Stomach (tissue), 9 donors: ENCODE measurements around the gene SLC5A12. TPM values are rescaled to one million over a fixed set of nuclear protein-coding genes. Genes with fewer than 3 reads are reported as not detected.

Experiments used
- DNase-seq, 2 donors: peaks; one replicate each; pipeline versions ENCODE4 v3.0.0 to v3.0.0-alpha.2; 2013 to 2019
- H3K27ac ChIP-seq, 5 donors: fragments of 200-600 bp in 4 of 5; sonication (generic) in 4 of 5; one replicate each; pipeline ENCODE4 v1.5.1; 2013 to 2019; ENCODE audit warnings: mild to moderate bottlenecking in 1 of 5, moderate library complexity in 1 of 5
- H3K27me3 ChIP-seq, 3 donors: fragments of 200-600 bp; sonication (generic); one replicate each; pipeline ENCODE4 v1.5.1; 2017 to 2019; ENCODE audit warnings: mixed run types in 1 of 3
- H3K36me3 ChIP-seq, 4 donors: fragments of 200-600 bp; sonication (generic); 1 replicate in 3 of 4; 2 replicates in 1 of 4; pipeline ENCODE4 v1.5.1; 2016 to 2019
- H3K4me1 ChIP-seq, 4 donors: fragments of 200-600 bp; sonication (generic); one replicate each; pipeline ENCODE4 v1.5.1; 2016 to 2019
- H3K4me3 ChIP-seq, 4 donors: fragments of 200-600 bp; sonication (generic) in 3 of 4; one replicate each; pipeline ENCODE4 v1.5.1; 2016 to 2019; ENCODE audit warnings: mild to moderate bottlenecking in 1 of 4
- H3K9me3 ChIP-seq, 4 donors: fragments of 200-600 bp; sonication (generic); one replicate each; pipeline ENCODE4 v1.5.1; 2016 to 2019
- EP300 ChIP-seq: sonication (generic); formaldehyde crosslinking; IDR thresholded peaks from one replicate; pipeline ENCODE4 v1.6.1; 2017; ENCODE audit warnings: antibody characterized with exemption
- POLR2A ChIP-seq, 4 donors: fragments of 450-650 bp; IDR thresholded peaks; one replicate each; pipeline ENCODE4 v1.6.1; 2016; ENCODE audit warnings: antibody characterized with exemption in 4 of 4, control low read depth in 2 of 4, mild to moderate bottlenecking in 1 of 4, moderate library complexity in 1 of 4
- POLR2AphosphoS5 ChIP-seq, 3 donors: sonication (generic); formaldehyde crosslinking; IDR thresholded peaks; one replicate each; pipeline ENCODE4 v1.6.1; 2016; ENCODE audit warnings: antibody characterized with exemption in 3 of 3
- WGBS, 5 donors: extraction: QIAGEN DNeasy Blood & Tissue Kit in 3 of 5; methylation state at CpG; one replicate each; pipeline versions ENCODE4 v1.1.5 to v1.1.7; 2013 to 2018; 5-methylcytosine and 5-hydroxymethylcytosine counted together
- intact Hi-C: fragments of 100-400 bp; cut with DNase I; formaldehyde crosslinking; loops from one replicate; pipeline ENCODE4 v1.15.1; 2023; ENCODE audit warnings: low total_unique reads
- polyA plus RNA-seq, 3 donors: library from polyadenylated mRNA; stranded (reverse); fragments of 200-250 nt; gene quantifications; one replicate each; pipeline ENCODE4 v1.2.3, GENCODE V29; 2013
- total RNA-seq, 5 donors: library from RNA; depleted of rRNA; stranded (reverse); fragments of >200 nt; gene quantifications; one replicate each; pipeline versions ENCODE4 v1.1.0 to v1.2.3, GENCODE V29; 2014 to 2016
- TF ChIP-seq, protein P1 (sequence below), 7 experiments: fragments of 450-650 bp in 4 of 7; fragments of 200-600 bp in 3 of 7; sonication (generic) in 3 of 7; IDR thresholded peaks; one replicate each; pipeline ENCODE4 v1.5.1; 2016 to 2019; ENCODE audit warnings: antibody characterized with exemption in 7 of 7, control low read depth in 2 of 7, mild to moderate bottlenecking in 1 of 7
- donor health status: healthy with polysubstance abuse.
- donor health status: Bipolar disorder and iron deficiency.
- donor health status: healthy.

SLC5A12 gene
- total and polyA plus RNA-seq, 8 donors = 2.2 TPM; not detected in 7

DNA sequence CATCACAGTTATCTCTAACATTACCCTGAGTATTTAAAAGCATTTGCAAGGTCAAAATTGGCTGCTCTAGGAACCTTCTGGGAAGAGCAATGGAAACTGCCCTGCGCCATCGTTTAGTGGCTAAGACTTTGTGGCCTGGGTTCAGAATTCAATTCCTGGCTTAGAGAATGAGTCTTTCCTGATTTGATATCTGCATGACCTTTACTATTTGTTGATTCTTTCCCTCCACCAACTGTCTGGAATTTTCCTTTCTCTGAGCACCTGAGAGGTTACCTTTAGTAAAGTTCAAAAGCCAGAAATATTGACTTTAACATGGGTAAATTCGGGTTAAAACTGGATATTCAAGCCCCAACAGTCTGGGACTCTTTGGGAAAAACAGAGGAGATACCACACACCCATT, 43.0 kb upstream of the SLC5A12 start:
- no peak for TF ChIP-seq EP300
- no peak for TF ChIP-seq POLR2A (IDR thresholded peaks at IDR 0.05)

DNA sequence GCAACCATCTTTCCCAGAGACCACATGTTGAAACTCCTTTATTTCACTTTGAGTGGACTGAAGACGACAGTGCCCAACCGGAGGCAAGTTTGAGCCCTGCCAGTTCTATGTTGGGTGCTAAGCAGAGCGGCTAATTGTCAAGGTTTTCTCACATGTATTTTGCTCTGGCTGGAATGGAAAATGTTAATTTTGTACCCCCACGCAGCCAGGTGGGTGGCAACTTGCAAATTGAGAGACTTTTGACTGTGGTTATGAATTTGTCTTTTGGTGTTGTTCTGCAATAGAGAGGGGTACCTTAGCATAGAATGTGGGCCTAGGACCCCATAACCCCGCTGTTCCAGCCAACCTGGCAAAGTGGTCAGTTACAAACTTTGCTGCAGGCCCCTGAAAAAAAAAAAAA, 42.5 kb upstream of the SLC5A12 start:
- 85 to 87% (median 86%) methylated on average over 5 of the region's 5 CpGs for WGBS, 5 donors
- Histone ChIP-seq H3K36me3 (no peaks in the 10 kb centered on the region), H3K27me3 (no peaks in the 10 kb centered on the region), H3K4me3 (no peak overlapping the region), H3K27ac (no peak overlapping the region), H3K4me1 (no peaks in the 10 kb centered on the region), H3K9me3 (no peaks in the 10 kb centered on the region)
- TF ChIP-seq EP300 (no peak), POLR2A (IDR thresholded peaks at IDR 0.05) (no peak), POLR2AphosphoS5 (IDR thresholded peaks at IDR 0.05) (no peak)
- TF ChIP-seq, protein P1, sequence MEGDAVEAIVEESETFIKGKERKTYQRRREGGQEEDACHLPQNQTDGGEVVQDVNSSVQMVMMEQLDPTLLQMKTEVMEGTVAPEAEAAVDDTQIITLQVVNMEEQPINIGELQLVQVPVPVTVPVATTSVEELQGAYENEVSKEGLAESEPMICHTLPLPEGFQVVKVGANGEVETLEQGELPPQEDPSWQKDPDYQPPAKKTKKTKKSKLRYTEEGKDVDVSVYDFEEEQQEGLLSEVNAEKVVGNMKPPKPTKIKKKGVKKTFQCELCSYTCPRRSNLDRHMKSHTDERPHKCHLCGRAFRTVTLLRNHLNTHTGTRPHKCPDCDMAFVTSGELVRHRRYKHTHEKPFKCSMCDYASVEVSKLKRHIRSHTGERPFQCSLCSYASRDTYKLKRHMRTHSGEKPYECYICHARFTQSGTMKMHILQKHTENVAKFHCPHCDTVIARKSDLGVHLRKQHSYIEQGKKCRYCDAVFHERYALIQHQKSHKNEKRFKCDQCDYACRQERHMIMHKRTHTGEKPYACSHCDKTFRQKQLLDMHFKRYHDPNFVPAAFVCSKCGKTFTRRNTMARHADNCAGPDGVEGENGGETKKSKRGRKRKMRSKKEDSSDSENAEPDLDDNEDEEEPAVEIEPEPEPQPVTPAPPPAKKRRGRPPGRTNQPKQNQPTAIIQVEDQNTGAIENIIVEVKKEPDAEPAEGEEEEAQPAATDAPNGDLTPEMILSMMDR (IDR thresholded peaks at IDR 0.05) = no peak
- intact Hi-C loops = loop anchor here (10.0 kb wide), 1 partner anchor 380 kb away; no protein-coding TSS in a partner anchor
- no peak for DNase-seq

More for the DNA sequence above, 43.0 kb upstream of the SLC5A12 start:
- DNase-seq = no peak
- Histone ChIP-seq H3K36me3 (no peaks in the 10 kb centered on the region), H3K27me3 (no peaks in the 10 kb centered on the region), H3K27ac (no peak overlapping the region), H3K4me3 (no peak overlapping the region), H3K9me3 (no peaks in the 10 kb centered on the region), H3K4me1 (no peaks in the 10 kb centered on the region)
- WGBS, 5 donors = 57 to 77% (median 65%) methylated on average over 3 of the region's 3 CpGs
- intact Hi-C loops = loop anchor here (10.0 kb wide), 1 partner anchor 380 kb away; no protein-coding TSS in a partner anchor

GRCh38 chr11:26762089-26762488, 40.2 kb upstream of the SLC5A12 start:
- DNase-seq = no peak

GRCh38 chr11:26761361-26761809, 39.5 kb upstream of the SLC5A12 start:
- 66 to 81% (median 76%) methylated on average over 4 of the region's 4 CpGs for WGBS, 5 donors
- Histone ChIP-seq H3K4me3 (no peak overlapping the region), H3K27ac (no peak overlapping the region), H3K9me3 (no peaks in the 10 kb centered on the region), H3K36me3 (no peaks in the 10 kb centered on the region), H3K4me1 (no peaks in the 10 kb centered on the region), H3K27me3 (no peaks in the 10 kb centered on the region)
- intact Hi-C loops = loop anchor here (10.0 kb wide), 1 partner anchor 383 kb away; no protein-coding TSS in a partner anchor
- TF ChIP-seq POLR2A (IDR thresholded peaks at IDR 0.05) = no peak
- DNase-seq = no peak

More at GRCh38 chr11:26762089-26762488, 40.2 kb upstream of the SLC5A12 start:
- Histone ChIP-seq H3K9me3 (no peaks in the 10 kb centered on the region), H3K27ac (no peak overlapping the region), H3K4me3 (no peak overlapping the region), H3K4me1 (no peaks in the 10 kb centered on the region), H3K27me3 (no peaks in the 10 kb centered on the region), H3K36me3 (no peaks in the 10 kb centered on the region)
- intact Hi-C loops = loop anchor here (10.0 kb wide), 1 partner anchor 383 kb away; no protein-coding TSS in a partner anchor
- WGBS, 5 donors = 72 to 87% (median 83%) methylated on average over 5 of the region's 5 CpGs
- TF ChIP-seq POLR2A (IDR thresholded peaks at IDR 0.05) (no peak), EP300 (no peak), POLR2AphosphoS5 (IDR thresholded peaks at IDR 0.05) (no peak)
- TF ChIP-seq, protein P1 (IDR thresholded peaks at IDR 0.05) = no peak

DNA sequence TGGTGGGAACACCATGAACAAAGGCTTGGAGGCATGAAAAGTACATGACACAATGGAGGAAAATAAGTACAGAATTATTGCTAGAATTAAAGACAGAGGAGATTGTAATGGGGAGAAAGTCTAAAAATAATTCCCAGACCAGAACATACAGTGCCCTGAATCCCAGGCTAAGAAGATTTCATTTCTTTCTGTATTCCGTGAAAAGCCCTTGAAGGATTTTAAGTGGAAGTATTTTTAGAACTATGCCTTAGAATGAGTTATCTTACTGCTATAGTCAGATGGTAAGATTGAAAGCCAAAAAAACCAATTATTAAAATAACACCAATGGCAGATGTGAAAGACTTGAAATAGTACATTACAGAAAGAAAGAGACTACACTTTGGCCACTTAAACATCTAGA, 36.1 kb upstream of the SLC5A12 start:
- no peak overlapping the region for H3K4me3 ChIP-seq
- intact Hi-C loops = no loop called here
- H3K9me3 ChIP-seq = no peaks in the 10 kb centered on the region
- H3K36me3 ChIP-seq = no peaks in the 10 kb centered on the region
- H3K27ac ChIP-seq = no peak overlapping the region
- WGBS, 5 donors = 57 to 92% (median 80%) methylated on average over 1 of the region's 1 CpG
- TF ChIP-seq POLR2AphosphoS5 (IDR thresholded peaks at IDR 0.05) (no peak), POLR2A (IDR thresholded peaks at IDR 0.05) (no peak), EP300 (no peak)
- TF ChIP-seq, protein P1 (IDR thresholded peaks at IDR 0.05) = no peak
- H3K4me1 ChIP-seq = peaks cover 0 to 10% (median 2%) of the 10 kb centered on the region in 4 donors
- DNase-seq = no peak
- no peaks in the 10 kb centered on the region for H3K27me3 ChIP-seq
